ENCODE results near the gene RNU6-9. TPM values are rescaled to one million over a fixed set of nuclear protein-coding genes. Genes with fewer than 3 reads are reported as not detected.
"Not testable (repeated sequence)": the region's sequence is repeated elsewhere in the genome, so short reads cannot be mapped to it uniquely, and the experiment has no call there.

RNU6-9 gene
- total and polyA plus RNA-seq, 12 donors = not detected

GRCh38 chr19:850979-851335 is 42.3 kb upstream of the RNU6-9 start:
- Histone ChIP-seq H3K27ac (peak overlapping the region; percentile 60 to 84 (median 79)), H3K4me1 (peaks cover 7 to 34% (median 13%) of the 10 kb centered on the region in 9 donors), H3K9me3 (no peaks in the 10 kb centered on the region), H3K27me3 (peaks cover 0 to 59% (median 48%) of the 10 kb centered on the region in 7 donors), H3K4me3 (peak overlapping the region in 6 of 10 donors; percentile 0 to 21 (median 8)), H3K36me3 (no peaks in the 10 kb centered on the region)
- intact Hi-C loops (cut with DNase I) = loop anchor here in 3 of 10 donors (10.0 kb wide), 3 partner anchors 56 to 134 kb away; partner anchors contain the start of genes PTBP1 (in 1 of the 3) and WDR18 (in 1 of the 3)
- WGBS, 2 donors = 34 to 43% methylated on average over 13 of the region's 13 CpGs
- DNase-seq (no peak), ATAC-seq (no peak)
- no peak for TF ChIP-seq CTCF (IDR thresholded peaks at IDR 0.05)

GRCh38 chr19:852136-853013 is 40.9 kb upstream of the RNU6-9 start, which contains the start of gene ELANE:
Gene ELANE, plus strand, starts transcription at chr19:852303. Its CDS starts 26 bp downstream, at chr19:852329.
- no peaks in the 10 kb centered on the region for H3K36me3 ChIP-seq
- H3K9me3 ChIP-seq = no peaks in the 10 kb centered on the region
- ATAC-seq (no peak), DNase-seq (no peak)
- peak within 1 kb of the TSS in 2 of 10 donors; percentile 16 to 28 for H3K4me3 ChIP-seq
- peak within 1 kb of the TSS in 8 of 10 donors; percentile 75 to 84 (median 79) for H3K27ac ChIP-seq
- peaks cover 0 to 51% (median 36%) of the 10 kb centered on the region in 7 donors for H3K27me3 ChIP-seq
- peaks cover 7 to 34% (median 13%) of the 10 kb centered on the region in 9 donors for H3K4me1 ChIP-seq
- WGBS, 2 donors = 64 to 65% methylated on average over 54 to 55 of the region's 55 CpGs
- no peak for TF ChIP-seq CTCF (IDR thresholded peaks at IDR 0.05)
- intact Hi-C loops (cut with DNase I) = loop anchor here in 3 of 10 donors (10.0 kb wide), 3 partner anchors 58 to 132 kb away; partner anchors contain the start of genes PTBP1 (in 1 of the 3) and WDR18 (in 1 of the 3)

GRCh38 chr19:853014-853585 is 40.2 kb upstream of the RNU6-9 start:
- no peaks in the 10 kb centered on the region for H3K36me3 ChIP-seq
- no peak overlapping the region for H3K27ac ChIP-seq
- no peak for DNase-seq
- 30 to 31% methylated on average over 55 to 67 of the region's 67 CpGs for WGBS, 2 donors
- intact Hi-C loops (cut with DNase I) = loop anchor here in 3 of 10 donors (10.0 kb wide), 3 partner anchors 58 to 132 kb away; partner anchors contain the start of genes PTBP1 (in 1 of the 3) and WDR18 (in 1 of the 3)
- peaks cover 0 to 50% (median 29%) of the 10 kb centered on the region in 7 donors for H3K27me3 ChIP-seq
- TF ChIP-seq CTCF (IDR thresholded peaks at IDR 0.05) = no peak
- no peaks in the 10 kb centered on the region for H3K9me3 ChIP-seq
- H3K4me1 ChIP-seq = peaks cover 7 to 29% (median 10%) of the 10 kb centered on the region in 9 donors
- ATAC-seq = no peak
- H3K4me3 ChIP-seq = peak overlapping the region in 2 of 10 donors; percentile 16 to 28

GRCh38 chr19:853614-854220 is 39.6 kb upstream of the RNU6-9 start:
- Histone ChIP-seq H3K27me3 (peaks cover 0 to 53% (median 32%) of the 10 kb centered on the region in 7 donors), H3K4me1 (peaks cover 7 to 30% (median 10%) of the 10 kb centered on the region in 9 donors)
- not testable (repeated sequence) for H3K9me3 ChIP-seq, H3K36me3 ChIP-seq, ATAC-seq, DNase-seq, H3K4me3 ChIP-seq, H3K27ac ChIP-seq
- intact Hi-C loops (cut with DNase I) = loop anchor here in 3 of 10 donors (10.0 kb wide), 3 partner anchors 59 to 131 kb away; partner anchors contain the start of genes PTBP1 (in 1 of the 3) and WDR18 (in 1 of the 3)
- 78% methylated on average over 11 to 12 of the region's 17 CpGs for WGBS, 2 donors

Measured in heart right ventricle (tissue), 16 donors.